ENCODE data around the gene LPIN3. TPM values are rescaled to one million over a fixed set of nuclear protein-coding genes. Genes with fewer than 3 reads are reported as not detected.

The LPIN3 gene
- total RNA-seq, 2 experiments from 2014 or later = 0.65 to 0.74 TPM

- POLR2A ChIA-PET = no interaction called here
- CTCF ChIA-PET = interaction anchor here (1.2 kb wide), 1 partner anchor 20 kb away, joined by 3 read pairs; the partner anchor contains the start of gene LPIN3
These were observed 20.5 kb downstream of the LPIN3 start for GRCh38 chr20:41360831-41361756.

- ChIA-PET CTCF (interaction anchor here (1.2 kb wide), 1 partner anchor 21 kb away, joined by 3 read pairs; the partner anchor contains the start of gene LPIN3), POLR2A (no interaction called here)
These were observed 21.4 kb downstream of the LPIN3 start for GRCh38 chr20:41361757-41362747.

- CTCF ChIA-PET = no interaction called here
These were observed 22.1 kb downstream of the LPIN3 start for GRCh38 chr20:41362748-41363140.

GRCh38 chr20:41363601-41364000 lies 23.0 kb downstream of the LPIN3 start:
- CTCF ChIA-PET = no interaction called here
- POLR2A ChIA-PET = no interaction called here

More at GRCh38 chr20:41362748-41363140, 22.1 kb downstream of the LPIN3 start:
- POLR2A ChIA-PET = no interaction called here

- ChIA-PET CTCF (no interaction called here), POLR2A (no interaction called here)
These were observed 23.7 kb downstream of the LPIN3 start for GRCh38 chr20:41364236-41364855.

- ChIA-PET CTCF (no interaction called here), POLR2A (interaction anchor here (0.7 kb wide), 1 partner anchor 20 kb away, joined by 3 read pairs; no protein-coding TSS in a partner anchor)
These were observed 24.5 kb downstream of the LPIN3 start for GRCh38 chr20:41364967-41365765.

GRCh38 chr20:41365777-41366545 lies 25.3 kb downstream of the LPIN3 start:
- CTCF ChIA-PET = no interaction called here

GRCh38 chr20:41366546-41367392 lies 26.1 kb downstream of the LPIN3 start, which contains the start of gene EMILIN3:
Gene EMILIN3, minus strand, starts transcription at chr20:41366818. Its CDS starts 184 bp downstream, at chr20:41366634.
- ChIA-PET CTCF (no interaction called here), POLR2A (no interaction called here)

More at GRCh38 chr20:41365777-41366545, 25.3 kb downstream of the LPIN3 start:
- POLR2A ChIA-PET = interaction anchor here (0.7 kb wide), 1 partner anchor 19 kb away, joined by 3 read pairs; no protein-coding TSS in a partner anchor

- CTCF ChIA-PET = no interaction called here
These were observed 26.7 kb downstream of the LPIN3 start for GRCh38 chr20:41367393-41367695.

GRCh38 chr20:41367956-41368355 lies 27.3 kb downstream of the LPIN3 start:
- ChIA-PET CTCF (no interaction called here), POLR2A (no interaction called here)

More at GRCh38 chr20:41367393-41367695, 26.7 kb downstream of the LPIN3 start:
- POLR2A ChIA-PET = no interaction called here

GRCh38 chr20:41369673-41370072 lies 29.1 kb downstream of the LPIN3 start:
- ChIA-PET POLR2A (no interaction called here), CTCF (no interaction called here)

- CTCF ChIA-PET = no interaction called here
- POLR2A ChIA-PET = no interaction called here
These were observed 29.6 kb downstream of the LPIN3 start for GRCh38 chr20:41370176-41370575.

GRCh38 chr20:41371371-41371770 lies 30.8 kb downstream of the LPIN3 start:
- CTCF ChIA-PET = no interaction called here
- POLR2A ChIA-PET = no interaction called here

- POLR2A ChIA-PET = no interaction called here
- CTCF ChIA-PET = no interaction called here
These were observed 32.7 kb downstream of the LPIN3 start for GRCh38 chr20:41373251-41373783.

GRCh38 chr20:41373931-41374920 lies 33.6 kb downstream of the LPIN3 start:
- POLR2A ChIA-PET = no interaction called here
- CTCF ChIA-PET = no interaction called here

GRCh38 chr20:41375846-41376245 lies 35.2 kb downstream of the LPIN3 start:
- CTCF ChIA-PET = no interaction called here
- POLR2A ChIA-PET = no interaction called here
